Endothelial cell of umbilical vein (primary cell): Measurements from ENCODE around the gene GSTT4. TPM values are rescaled to one million over a fixed set of nuclear protein-coding genes. Genes with fewer than 3 reads are reported as not detected.
A peak's percentile ranks its signal among the peaks of the same experiment; 100 is the strongest.
"Not testable (repeated sequence)": the region's sequence is repeated elsewhere in the genome, so short reads cannot be mapped to it uniquely, and the experiment has no call there.

Experiments
- BruUV-seq: library from RNA; stranded (reverse); fragments of 400-500 nt; replicated peaks from 2 replicates; lab custom pipeline; 2021; lab: Mats Ljungman, UMichigan
- CTCF ChIA-PET: fragments of 300-600, 350-600 bp; sonication (Branson Sonifier 250); formaldehyde crosslinking; loops from one replicate; lab custom pipeline; 2021; ENCODE audit warnings: antibody characterized with exemption, inconsistent platforms; lab: Charles Lee
- POLR2A ChIA-PET: fragments of 300-600, 350-600 bp; sonication (Branson Sonifier 250); formaldehyde crosslinking; loops from one replicate; lab custom pipeline; 2021; ENCODE audit warnings: antibody characterized with exemption, inconsistent platforms; lab: Charles Lee
- DNase-seq: peaks from one replicate; pipeline ENCODE4 v3.0.0-alpha.2; 2011; ENCODE audit warnings: low read depth, low spot score
- FAIRE-seq: peaks from 2 replicates; lab custom pipeline; 2011; peaks lifted over from hg19 to GRCh38; lab: Jason Lieb, UNC
- H2AFZ ChIP-seq: 2 replicates; pipeline ENCODE4 v1.6.0; 2012; ENCODE audit warnings: low read depth, low read length, control low read depth, inconsistent platforms
- H3K27ac ChIP-seq: 2 replicates; pipeline ENCODE4 v1.5.1; 2011; ENCODE audit warnings: low read depth, mild to moderate bottlenecking, control low read depth, low read length, moderate library complexity; ENCODE audit not compliant: insufficient read depth
- H3K27me3 ChIP-seq, 2 experiments: 2 replicates each; pipeline versions ENCODE4 v1.6.0 to v1.6.1; 2011; ENCODE audit warnings: low read length in 2 of 2, mixed read lengths in 1 of 2; ENCODE audit not compliant: control insufficient read depth in 2 of 2, insufficient read depth in 2 of 2
- H3K36me3 ChIP-seq, 2 experiments: 2 replicates in 1 of 2; 3 replicates in 1 of 2; pipeline ENCODE4 v1.5.1; 2011; ENCODE audit warnings: low read length in 2 of 2, mild to moderate bottlenecking in 1 of 2, moderate library complexity in 1 of 2; ENCODE audit not compliant: control insufficient read depth in 2 of 2, insufficient read depth in 2 of 2; ENCODE audit errors: extremely low read depth in 1 of 2
- H3K4me1 ChIP-seq: 3 replicates; pipeline ENCODE4 v1.5.1; 2011; ENCODE audit warnings: mild to moderate bottlenecking, low read length; ENCODE audit not compliant: control insufficient read depth, insufficient read depth; ENCODE audit errors: extremely low read depth
- H3K4me2 ChIP-seq: 2 replicates; pipeline ENCODE4 v1.6.1; 2011; ENCODE audit warnings: low read length, control low read depth, mixed read lengths; ENCODE audit not compliant: insufficient read depth
- H3K4me3 ChIP-seq, 3 experiments: fragments of 200-600 bp in 1 of 3; sonication (generic), shearing (Covaris generic) in 1 of 3; replicated peaks in 1 of 3; 2 replicates each; pipeline ENCODE4 v1.5.1; 2011 to 2016; ENCODE audit warnings: control low read depth in 3 of 3, low read length in 3 of 3, mild to moderate bottlenecking in 2 of 3, inconsistent platforms in 1 of 3, low read depth in 1 of 3, moderate library complexity in 1 of 3; ENCODE audit not compliant: insufficient read depth in 1 of 3
- H3K79me2 ChIP-seq: 2 replicates; pipeline ENCODE4 v1.6.0; 2012; ENCODE audit warnings: low read length, inconsistent platforms; ENCODE audit not compliant: control insufficient read depth, insufficient read depth
- H3K9ac ChIP-seq: replicated peaks from 2 replicates; pipeline ENCODE3; 2011; ENCODE audit warnings: low read length, control low read depth; ENCODE audit not compliant: insufficient read depth; ENCODE audit errors: extremely low read depth
- H3K9me1 ChIP-seq: replicated peaks from 3 replicates; pipeline ENCODE4 v1.6.0; 2011; ENCODE audit warnings: mild to moderate bottlenecking, low read length; ENCODE audit not compliant: control insufficient read depth, insufficient read depth; ENCODE audit errors: extremely low read depth
- H3K9me3 ChIP-seq: replicated peaks from 2 replicates; pipeline ENCODE4 v1.5.1; 2012; ENCODE audit warnings: low read length, inconsistent platforms; ENCODE audit not compliant: control insufficient read depth, insufficient read depth
- H4K20me1 ChIP-seq: replicated peaks from 2 replicates; pipeline ENCODE3; 2011; ENCODE audit warnings: mild to moderate bottlenecking, low read length; ENCODE audit not compliant: control insufficient read depth, insufficient read depth; ENCODE audit errors: extremely low read depth
- CTCF ChIP-seq, 2 donors: IDR thresholded peaks; 1 replicate in 1 of 2; 2 replicates in 1 of 2; pipeline ENCODE4 v1.5.1; 2011; ENCODE audit warnings: low read length in 2 of 2, mild to moderate bottlenecking in 2 of 2, moderate library complexity in 2 of 2, control low read depth in 1 of 2, inconsistent platforms in 1 of 2, low read depth in 1 of 2; ENCODE audit not compliant: insufficient read depth in 1 of 2; ENCODE audit errors: extremely low read depth in 1 of 2
- dilution Hi-C: fragments of 300-500 bp; cut with MboI; formaldehyde crosslinking; loops from one replicate; pipeline ENCODE4 v1.15.0; 2019; ENCODE audit warnings: low sequenced_read_pairs; ENCODE audit not compliant: extremely low pct_ligation_motif_present
- intact Hi-C: fragments of 100-400 bp; cut with micrococcal nuclease; formaldehyde crosslinking; loops from one replicate; pipeline ENCODE4 v1.10.0; 2022
- polyA plus RNA-seq, 4 experiments: library from polyadenylated mRNA; depleted of rRNA in 3 of 4; stranded (reverse) in 3 of 4; unstranded in 1 of 4; fragments of >200 nt; gene quantifications; 2 replicates each; pipeline versions ENCODE4 v1.2.1 to v1.2.3, GENCODE V29; 2011 to 2012; ENCODE audit warnings: missing spikeins in 1 of 4
- total RNA-seq: library from RNA; stranded (reverse); gene quantifications from 2 replicates; pipeline ENCODE4 v1.2.3, GENCODE V29; 2021

The GSTT4 gene
- total and polyA plus RNA-seq, 2 donors (not counting 3 experiments of a cell fraction or from before 2014, with no cell fraction given), result not detected

GRCh38 chr22:23961084-23961771 is 44.0 kb downstream of the GSTT4 start, which contains the start of gene GSTT2B:
GSTT2B (minus strand) TSS chr22:23961195; CDS start chr22:23961131, 64 bp downstream.
- peak; percentile 100 for FAIRE-seq
- H3K4me2 ChIP-seq, H3K9ac ChIP-seq, H3K79me2 ChIP-seq, H3K4me1 ChIP-seq, POLR2A ChIA-PET, H3K27ac ChIP-seq, BruUV-seq, H3K27me3 ChIP-seq, dilution Hi-C loops, DNase-seq, H3K36me3 ChIP-seq, H2AFZ ChIP-seq, H3K9me1 ChIP-seq, H3K4me3 ChIP-seq, CTCF ChIA-PET, intact Hi-C loops, H4K20me1 ChIP-seq, H3K9me3 ChIP-seq: not testable (repeated sequence)

- intact Hi-C loops, result loop anchor here (5.0 to 10.0 kb wide), 2 partner anchors 221 to 288 kb away; partner anchors contain the start of gene GGT5
- peak; percentile 98 for FAIRE-seq
- TF ChIP-seq CTCF (IDR thresholded peaks at IDR 0.05; ENCODE audit: extremely low read depth in 1 of 2, insufficient read depth in 1 of 2, low read depth in 1 of 2, low read length in 2 of 2), result peak; percentile 55 to 70
- POLR2A ChIA-PET, H4K20me1 ChIP-seq, H3K4me2 ChIP-seq, H3K27me3 ChIP-seq, H3K27ac ChIP-seq, H3K9me1 ChIP-seq, H3K79me2 ChIP-seq, H3K4me1 ChIP-seq, H3K9ac ChIP-seq, H3K36me3 ChIP-seq, dilution Hi-C loops, BruUV-seq, H3K4me3 ChIP-seq, H3K9me3 ChIP-seq: not testable (repeated sequence)
- DNase-seq, result peak; percentile 71
- peak overlapping the region; percentile 59 for H2AFZ ChIP-seq
- CTCF ChIA-PET, result interaction anchor here (0.6 to 1.0 kb wide), 13 partner anchors 18 to 219 kb away, joined by 3 to 30 read pairs (median 5); partner anchors contain the start of genes MIF and SLC2A11
Observed at GRCh38 chr22:23956301-23956900, 48.9 kb downstream of the GSTT4 start.

GRCh38 chr22:23955886-23956285 is 49.4 kb downstream of the GSTT4 start:
- BruUV-seq, result not testable (repeated sequence)

More at GRCh38 chr22:23955886-23956285, 49.4 kb downstream of the GSTT4 start:
- dilution Hi-C loops, H2AFZ ChIP-seq, H3K27ac ChIP-seq, H3K36me3 ChIP-seq, H4K20me1 ChIP-seq, FAIRE-seq, H3K9ac ChIP-seq, POLR2A ChIA-PET, DNase-seq, H3K79me2 ChIP-seq, H3K9me1 ChIP-seq, H3K4me1 ChIP-seq, H3K4me2 ChIP-seq, H3K9me3 ChIP-seq, H3K27me3 ChIP-seq, H3K4me3 ChIP-seq: not testable (repeated sequence)
- intact Hi-C loops, result loop anchor here (5.0 to 10.0 kb wide), 2 partner anchors 221 to 289 kb away; partner anchors contain the start of gene GGT5
- CTCF ChIA-PET, result interaction anchor here (0.6 to 1.0 kb wide), 13 partner anchors 17 to 219 kb away, joined by 3 to 30 read pairs (median 5); partner anchors contain the start of genes MIF and SLC2A11
